ENCODE results near the gene CBX7.
"Not testable (repeated sequence)": the region's sequence is repeated elsewhere in the genome, so short reads cannot be mapped to it uniquely, and the experiment has no call there.

CBX7 gene

GRCh38 chr22:39171623-39172264 is 19.3 kb upstream of the CBX7 start:
- POLR2A ChIA-PET: interaction anchor here (1.0 to 3.9 kb wide), 4 partner anchors 139 to 357 kb away, joined by 3 to 29 read pairs (median 20); partner anchors contain the start of gene RPL3
- CTCF ChIA-PET: interaction anchor here (0.6 to 11.5 kb wide), 21 partner anchors 8 to 358 kb away, joined by 3 to 258 read pairs (median 10); partner anchors contain the start of gene RPL3
- no peak overlapping the region for H3K4me3 ChIP-seq (ENCODE audit: low read depth, low read length)
- TF ChIP-seq CTCF (IDR thresholded peaks at IDR 0.05; ENCODE audit: insufficient read depth, low read length, missing control alignments): no peak
- no peak for DNase-seq (ENCODE audit: low read depth, low spot score)

- peak; percentile 95 for TF ChIP-seq CTCF (IDR thresholded peaks at IDR 0.05; ENCODE audit: insufficient read depth, low read length, missing control alignments)
- ChIA-PET CTCF (interaction anchor here (0.6 to 11.5 kb wide), 24 partner anchors 8 to 358 kb away, joined by 3 to 258 read pairs (median 8); partner anchors contain the start of gene RPL3), POLR2A (interaction anchor here (1.0 to 3.9 kb wide), 4 partner anchors 140 to 358 kb away, joined by 3 to 29 read pairs (median 20); partner anchors contain the start of gene RPL3)
- DNase-seq (ENCODE audit: low read depth, low spot score): no peak
- H3K4me3 ChIP-seq (ENCODE audit: low read depth, low read length): no peak overlapping the region
Measured at GRCh38 chr22:39170825-39171622, 18.5 kb upstream of the CBX7 start.

- no peak for TF ChIP-seq CTCF (IDR thresholded peaks at IDR 0.05; ENCODE audit: insufficient read depth, low read length, missing control alignments)
- POLR2A ChIA-PET: interaction anchor here (2.2 to 3.9 kb wide), 3 partner anchors 141 to 149 kb away, joined by 13 to 29 read pairs (median 28); partner anchors contain the start of gene RPL3
- no peak overlapping the region for H3K4me3 ChIP-seq (ENCODE audit: low read depth, low read length)
- CTCF ChIA-PET: interaction anchor here (0.7 to 11.5 kb wide), 21 partner anchors 9 to 401 kb away, joined by 3 to 258 read pairs (median 8); partner anchors contain the start of genes RPL3 and SYNGR1
- no peak for DNase-seq (ENCODE audit: low read depth, low spot score)
Measured at GRCh38 chr22:39169797-39170466, 17.5 kb upstream of the CBX7 start.

GRCh38 chr22:39166547-39166946 is 14.1 kb upstream of the CBX7 start:
- no peak for DNase-seq (ENCODE audit: low read depth, low spot score)

GRCh38 chr22:39156093-39156492 is 3.6 kb upstream of the CBX7 start:
- H3K4me3 ChIP-seq (ENCODE audit: low read depth, low read length); DNase-seq (ENCODE audit: low read depth, low spot score): not testable (repeated sequence)
- CTCF ChIA-PET: interaction anchor here (1.3 to 4.0 kb wide), 4 partner anchors 9 to 163 kb away, joined by 4 to 27 read pairs (median 6); partner anchors contain the start of gene RPL3
- POLR2A ChIA-PET: interaction anchor here (1.4 kb wide), 1 partner anchor 164 kb away, joined by 3 read pairs; no protein-coding TSS in a partner anchor

More at GRCh38 chr22:39166547-39166946, 14.1 kb upstream of the CBX7 start:
- no peak for TF ChIP-seq CTCF (IDR thresholded peaks at IDR 0.05; ENCODE audit: insufficient read depth, low read length, missing control alignments)
- ChIA-PET CTCF (interaction anchor here (2.6 to 11.5 kb wide), 3 partner anchors 144 to 362 kb away, joined by 10 to 258 read pairs (median 158); partner anchors contain the start of gene RPL3), POLR2A (interaction anchor here (1.0 kb wide), 1 partner anchor 146 kb away, joined by 5 read pairs; no protein-coding TSS in a partner anchor)
- no peak overlapping the region for H3K4me3 ChIP-seq (ENCODE audit: low read depth, low read length)

- DNase-seq (ENCODE audit: low read depth, low spot score): no peak
Measured at GRCh38 chr22:39155421-39155820, 2.9 kb upstream of the CBX7 start.

More at GRCh38 chr22:39155421-39155820, 2.9 kb upstream of the CBX7 start:
- ChIA-PET POLR2A (interaction anchor here (1.4 kb wide), 1 partner anchor 164 kb away, joined by 3 read pairs; no protein-coding TSS in a partner anchor), CTCF (interaction anchor here (0.8 to 4.0 kb wide), 6 partner anchors 10 to 373 kb away, joined by 3 to 27 read pairs (median 4); partner anchors contain the start of gene RPL3)
- no peak overlapping the region for H3K4me3 ChIP-seq (ENCODE audit: low read depth, low read length)
- no peak for TF ChIP-seq CTCF (IDR thresholded peaks at IDR 0.05; ENCODE audit: insufficient read depth, low read length, missing control alignments)
